ENCODE results near the gene PC.

The PC gene

DNA sequence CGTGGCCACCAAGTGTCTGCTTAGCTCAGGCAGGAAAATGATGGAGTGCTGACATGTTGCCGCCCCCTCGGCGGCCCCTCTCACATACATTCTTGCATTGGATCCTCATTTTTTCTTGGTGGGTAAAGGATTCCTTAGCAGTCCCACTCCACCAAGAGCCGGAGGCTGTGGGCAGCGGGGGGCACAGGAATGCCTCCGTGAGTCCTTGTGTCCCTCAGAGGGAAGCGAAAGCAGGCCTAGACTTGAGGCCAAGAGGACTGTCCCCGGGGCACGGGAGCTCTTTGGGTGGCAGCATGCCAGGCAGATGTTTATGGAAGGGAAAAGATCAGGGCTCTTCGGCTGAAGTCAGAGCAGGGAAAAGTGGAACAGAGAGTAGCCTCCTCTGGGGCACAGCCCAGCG, 79.7 kb downstream of the PC start:
- no peak for TF ChIP-seq CTCF (IDR thresholded peaks at IDR 0.05; ENCODE audit: low read length, missing control alignments)
- H3K4me3 ChIP-seq (replicated peaks; ENCODE audit: low read depth, low read length), result no peak overlapping the region
- no peak for DNase-seq (ENCODE audit: low read depth)

DNA sequence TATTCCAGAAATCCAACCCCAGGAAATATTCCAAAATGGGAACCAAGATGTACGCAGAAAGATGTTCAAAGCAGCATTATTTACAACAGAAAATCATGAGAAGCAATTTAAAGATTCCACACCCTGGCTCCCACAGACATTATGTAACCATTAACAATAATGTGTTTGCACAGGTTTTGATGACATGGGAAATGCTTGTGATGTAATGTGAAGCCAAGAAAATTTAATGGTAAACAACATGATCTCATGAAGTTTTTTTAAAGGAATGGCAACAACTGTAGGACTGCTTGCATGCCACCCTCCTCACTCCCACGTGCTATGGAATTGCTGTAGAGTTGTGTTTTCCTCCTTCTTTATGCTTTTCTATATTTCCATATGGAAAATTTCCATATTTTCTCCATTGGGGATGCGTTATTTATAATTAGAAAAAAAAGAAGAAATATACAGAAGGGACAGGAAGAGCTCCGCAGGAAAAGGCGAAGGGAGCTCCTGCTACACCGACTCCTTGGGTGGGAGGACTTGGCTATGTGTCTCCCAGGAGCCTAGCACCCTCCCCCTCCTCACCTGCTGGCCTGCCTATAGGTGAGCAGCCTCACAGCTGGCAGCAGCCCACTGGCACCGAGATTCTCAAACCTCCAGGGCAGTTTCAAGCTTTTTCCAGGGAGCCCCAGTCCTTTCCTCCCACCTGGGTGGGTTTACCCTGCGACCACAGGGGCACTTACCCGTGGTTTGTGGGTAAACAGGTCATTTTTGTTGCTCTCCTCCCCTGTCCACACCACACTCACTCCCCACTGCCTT, 80.4 kb downstream of the PC start:
- DNase-seq (ENCODE audit: low read depth), result peak; percentile 72
- H3K4me3 ChIP-seq (replicated peaks; ENCODE audit: low read depth, low read length), result no peak overlapping the region
- no peak for TF ChIP-seq CTCF (IDR thresholded peaks at IDR 0.05; ENCODE audit: low read length, missing control alignments)

DNA sequence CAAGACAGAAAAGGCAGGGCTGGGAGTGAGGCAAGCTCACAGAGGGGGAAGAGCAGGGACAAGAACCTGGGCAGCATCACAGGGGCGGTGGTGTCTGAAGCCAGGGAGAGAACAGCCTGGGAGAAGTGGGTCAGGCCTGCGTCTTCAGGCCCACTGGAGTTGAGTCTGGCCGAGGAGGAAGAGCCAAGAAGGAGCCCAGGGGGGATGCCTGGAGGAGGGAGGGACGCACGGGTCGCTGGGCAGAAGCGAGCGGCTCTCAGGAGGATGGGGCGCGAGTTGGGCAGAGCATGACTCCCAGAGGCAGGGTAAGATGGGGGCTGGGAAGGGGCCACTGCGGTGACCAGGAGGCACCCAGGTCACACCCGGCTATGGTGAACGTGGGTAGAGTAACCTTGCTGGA, 82.8 kb downstream of the PC start:
- no peak overlapping the region for H3K4me3 ChIP-seq (replicated peaks; ENCODE audit: low read depth, low read length)
- no peak for TF ChIP-seq CTCF (IDR thresholded peaks at IDR 0.05; ENCODE audit: low read length, missing control alignments)
- no peak for DNase-seq (ENCODE audit: low read depth)

GRCh38 chr11:66874232-66874631, 84.0 kb downstream of the PC start:
- H3K4me3 ChIP-seq (replicated peaks; ENCODE audit: low read depth, low read length), result no peak overlapping the region
- DNase-seq (ENCODE audit: low read depth), result no peak
- no peak for TF ChIP-seq CTCF (IDR thresholded peaks at IDR 0.05; ENCODE audit: low read length, missing control alignments)

DNA sequence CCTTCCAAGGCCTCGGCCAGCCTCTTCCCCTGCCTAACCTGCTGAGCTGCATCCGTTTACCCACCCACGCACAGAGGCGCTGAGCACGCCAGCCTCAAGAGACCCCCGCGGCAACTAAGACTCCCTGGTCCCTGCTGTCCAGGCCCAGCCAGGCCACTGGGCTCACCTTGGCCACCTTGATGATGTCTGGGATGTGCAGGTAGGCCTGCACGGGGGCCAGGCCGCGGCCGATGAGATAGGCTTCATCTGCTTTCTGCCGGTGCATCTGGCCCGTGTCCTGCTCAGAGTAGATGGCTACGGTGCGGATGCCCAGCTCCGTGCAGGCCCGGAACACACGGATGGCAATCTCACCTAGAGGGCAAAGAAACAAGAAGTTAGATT, 86.7 kb downstream of the PC start:
- TF ChIP-seq CTCF (IDR thresholded peaks at IDR 0.05; ENCODE audit: low read length, missing control alignments), result no peak
- no peak overlapping the region for H3K4me3 ChIP-seq (replicated peaks; ENCODE audit: low read depth, low read length)
- no peak for DNase-seq (ENCODE audit: low read depth)

- no peak for DNase-seq (ENCODE audit: low read depth)
- no peak overlapping the region for H3K4me3 ChIP-seq (replicated peaks; ENCODE audit: low read depth, low read length)
- no peak for TF ChIP-seq CTCF (IDR thresholded peaks at IDR 0.05; ENCODE audit: low read length, missing control alignments)
Observed at GRCh38 chr11:66870616-66871520, 87.3 kb downstream of the PC start.

Measured in fibroblast of pulmonary artery (primary cell).